NOMO-1 treated with dmso at 0.1 percent for 144 hours (cell line): ENCODE data around the gene DEPDC5.

Source experiments
- DNase-seq: peaks from one replicate; lab custom pipeline; 2025; ENCODE audit not compliant: unreplicated experiment; lab: John Stamatoyannopoulos, UW

DEPDC5 gene

GRCh38 chr22:31846161-31847115, 92.6 kb downstream of the DEPDC5 start:
- no peak for DNase-seq

GRCh38 chr22:31848411-31848810, 94.6 kb downstream of the DEPDC5 start:
- DNase-seq, result no peak

- no peak for DNase-seq
Measured at GRCh38 chr22:31850135-31850534, 96.3 kb downstream of the DEPDC5 start.

GRCh38 chr22:31852691-31853421, 99.0 kb downstream of the DEPDC5 start:
- DNase-seq, result no peak

- no peak for DNase-seq
Measured at GRCh38 chr22:31853736-31854495, 100.1 kb downstream of the DEPDC5 start.

GRCh38 chr22:31857247-31857646, 103.4 kb downstream of the DEPDC5 start:
- no peak for DNase-seq

- DNase-seq, result no peak
Measured at GRCh38 chr22:31861226-31861840, 107.5 kb downstream of the DEPDC5 start.

- DNase-seq, result no peak
Measured at GRCh38 chr22:31866918-31867317, 113.1 kb downstream of the DEPDC5 start.

- no peak for DNase-seq
Measured at GRCh38 chr22:31867386-31868153, 113.8 kb downstream of the DEPDC5 start.

GRCh38 chr22:31869739-31870138, 115.9 kb downstream of the DEPDC5 start:
- no peak for DNase-seq

- DNase-seq, result no peak
Measured at GRCh38 chr22:31870890-31871289, 117.1 kb downstream of the DEPDC5 start.

- peak; percentile 28 for DNase-seq
Measured at GRCh38 chr22:31871480-31871879, 117.7 kb downstream of the DEPDC5 start.

- no peak for DNase-seq
Measured at GRCh38 chr22:31872209-31872608, 118.4 kb downstream of the DEPDC5 start.

GRCh38 chr22:31874821-31875220, 121.0 kb downstream of the DEPDC5 start:
- no peak for DNase-seq

GRCh38 chr22:31876156-31876920, 122.5 kb downstream of the DEPDC5 start:
- no peak for DNase-seq

- DNase-seq, result no peak
Measured at GRCh38 chr22:31879585-31879984, 125.8 kb downstream of the DEPDC5 start.

- DNase-seq, result no peak
Measured at GRCh38 chr22:31881200-31881599, 127.4 kb downstream of the DEPDC5 start.

- DNase-seq, result no peak
Measured at GRCh38 chr22:31881865-31882264, 128.0 kb downstream of the DEPDC5 start.

GRCh38 chr22:31882971-31883370, 129.2 kb downstream of the DEPDC5 start:
- DNase-seq, result no peak
